WTC11 (cell line): Measurements from ENCODE around the gene GATAD2A.

Source experiments
- ATF6 ChIP-seq: sonication (generic); formaldehyde crosslinking; IDR thresholded peaks from 2 replicates; pipeline ENCODE4 v1.8.1; 2023; ENCODE audit warnings: mild to moderate bottlenecking, missing genetic modification reagents
- CTCF ChIP-seq: fragments of 200-600 bp; IDR thresholded peaks from 2 replicates; pipeline ENCODE4 v1.8.0; 2022; ENCODE audit warnings: antibody characterized with exemption
- FOXJ3 ChIP-seq: sonication (generic); formaldehyde crosslinking; IDR thresholded peaks from 2 replicates; pipeline ENCODE4 v1.9.0; 2021; ENCODE audit warnings: missing genetic modification reagents, mild to moderate bottlenecking, borderline replicate concordance
- FOXK1 ChIP-seq: sonication (generic); formaldehyde crosslinking; IDR thresholded peaks from 2 replicates; pipeline ENCODE4 v1.8.0; 2022; ENCODE audit warnings: mild to moderate bottlenecking, moderate library complexity, missing genetic modification reagents
- NFE2L1 ChIP-seq: sonication (generic); formaldehyde crosslinking; IDR thresholded peaks from 2 replicates; pipeline ENCODE4 v1.8.1; 2023; ENCODE audit warnings: missing genetic modification reagents
- OVOL2 ChIP-seq: fragments of 250-450 bp; sonication (Bioruptor Pico); IDR thresholded peaks from 2 replicates; pipeline ENCODE4 v1.9.0; 2021; ENCODE audit warnings: mild to moderate bottlenecking, borderline replicate concordance
- TCF7 ChIP-seq: sonication (generic); formaldehyde crosslinking; IDR thresholded peaks from 2 replicates; pipeline ENCODE4 v1.8.0; 2022; ENCODE audit warnings: mild to moderate bottlenecking, low read depth, missing genetic modification reagents, moderate library complexity
- TEAD1 ChIP-seq: sonication (generic); formaldehyde crosslinking; IDR thresholded peaks from 2 replicates; pipeline ENCODE4 v1.8.0; 2022; ENCODE audit warnings: mild to moderate bottlenecking, missing genetic modification reagents

GRCh38 chr19:19399733-19400433, 5.6 kb upstream of the GATAD2A start:
- TF ChIP-seq CTCF (no peak), OVOL2 (no peak), FOXJ3 (CRISPR knock-in tag) (no peak), FOXK1 (CRISPR knock-in tag) (no peak), NFE2L1 (CRISPR knock-in tag) (no peak), TEAD1 (CRISPR knock-in tag) (no peak), TCF7 (CRISPR knock-in tag) (no peak), ATF6 (no peak)
